Activated T-cell treated with anti-CD3 and anti-CD28 coated beads, Interleukin-2, amount 50 U/mL, for 1 hour (primary cell): ENCODE measurements around the gene KLHL25.

Source experiments
- DNase-seq: peaks from one replicate; pipeline ENCODE4 v3.0.0-alpha.2; 2020

KLHL25 gene

GRCh38 chr15:85746641-85747040 is 48.1 kb downstream of the KLHL25 start:
- DNase-seq: no peak

DNA sequence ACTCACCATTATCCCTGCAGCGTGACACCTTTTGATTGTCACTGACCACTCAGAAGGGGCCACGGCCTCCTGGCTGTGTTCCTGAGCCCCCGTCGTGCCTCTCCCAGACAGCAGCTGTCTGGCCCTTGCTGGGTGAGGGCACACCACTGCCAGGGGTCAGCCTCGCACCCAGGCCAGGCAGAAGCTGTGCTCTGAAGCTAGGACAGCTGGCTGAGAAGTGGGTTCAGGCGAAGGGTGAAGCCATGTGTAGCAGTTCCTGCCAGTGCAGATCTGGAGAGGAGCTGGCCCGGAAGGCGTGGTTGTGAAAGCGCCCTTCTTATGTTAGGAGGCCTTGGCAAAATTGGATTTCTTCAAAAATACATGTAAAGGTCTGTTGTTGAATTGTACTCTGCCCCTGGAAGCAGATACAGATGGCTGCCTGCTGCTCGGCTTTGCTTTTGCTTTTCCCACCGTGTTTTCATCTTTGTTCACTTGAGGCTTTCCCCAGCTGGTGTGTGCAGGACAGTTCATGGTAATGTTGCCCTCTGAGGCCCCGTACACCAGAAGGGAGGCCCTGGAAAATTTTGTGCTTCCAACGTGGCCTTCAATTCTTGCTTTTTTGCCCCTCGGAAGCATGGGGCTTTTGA is 49.1 kb downstream of the KLHL25 start:
- DNase-seq: peak; percentile 17

GRCh38 chr15:85745023-85745422 is 49.7 kb downstream of the KLHL25 start:
- no peak for DNase-seq

- no peak for DNase-seq
Measured at GRCh38 chr15:85744579-85744978, 50.1 kb downstream of the KLHL25 start.

- DNase-seq: no peak
Measured at GRCh38 chr15:85743392-85744055, 51.2 kb downstream of the KLHL25 start.

DNA sequence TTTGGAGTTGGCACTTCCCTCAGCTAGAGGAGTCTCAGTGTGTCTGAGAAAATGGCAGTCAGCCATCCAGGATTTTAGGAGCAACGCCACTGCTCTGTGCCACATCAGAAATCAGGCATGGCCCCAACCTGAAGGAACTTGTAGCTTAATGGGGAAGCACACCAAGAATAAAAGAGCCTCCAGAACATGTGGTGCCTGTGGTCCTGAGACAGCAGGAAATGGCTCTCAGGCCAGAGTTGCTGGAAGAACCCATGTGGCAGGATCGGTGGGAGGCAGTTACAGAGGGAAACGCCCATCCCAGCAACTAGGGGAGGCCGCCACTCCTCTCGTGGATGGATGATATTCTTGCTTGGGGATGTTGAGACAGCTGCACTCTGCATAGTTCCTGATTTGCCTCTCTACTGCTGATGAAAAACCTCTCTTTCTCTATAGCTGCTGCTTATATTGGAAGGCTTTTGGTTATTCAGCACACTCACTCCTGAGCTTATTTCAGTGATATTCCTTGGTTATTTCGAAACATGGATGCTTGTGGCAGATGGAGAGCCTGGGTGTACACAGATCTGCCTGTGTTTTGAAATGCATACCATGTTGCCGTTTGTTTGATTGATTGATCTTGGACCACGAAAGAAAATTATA is 52.4 kb downstream of the KLHL25 start:
- DNase-seq: no peak

DNA sequence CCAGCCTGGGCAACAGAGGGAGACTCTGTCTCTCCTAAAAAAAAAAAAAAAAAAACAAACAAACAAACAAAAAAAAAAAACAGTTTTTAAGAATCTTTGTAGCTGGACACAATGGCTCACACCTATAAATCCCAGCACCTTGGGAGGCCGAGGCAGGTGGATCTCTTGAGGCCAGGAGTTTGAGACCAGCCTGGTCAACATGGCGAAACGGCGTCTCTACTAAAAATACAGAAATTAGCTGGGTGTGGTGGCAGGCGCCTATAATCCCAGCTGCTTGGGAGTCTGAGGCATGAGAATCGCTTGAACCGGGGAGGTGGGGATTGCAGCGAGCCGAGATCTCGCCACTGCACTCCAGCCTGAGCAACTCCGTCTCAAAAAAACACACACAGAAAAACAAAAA is 53.1 kb downstream of the KLHL25 start:
- no peak for DNase-seq

GRCh38 chr15:85741021-85741421 is 53.7 kb downstream of the KLHL25 start:
- DNase-seq: no peak

- DNase-seq: no peak
Measured at GRCh38 chr15:85737061-85737460, 57.7 kb downstream of the KLHL25 start.

DNA sequence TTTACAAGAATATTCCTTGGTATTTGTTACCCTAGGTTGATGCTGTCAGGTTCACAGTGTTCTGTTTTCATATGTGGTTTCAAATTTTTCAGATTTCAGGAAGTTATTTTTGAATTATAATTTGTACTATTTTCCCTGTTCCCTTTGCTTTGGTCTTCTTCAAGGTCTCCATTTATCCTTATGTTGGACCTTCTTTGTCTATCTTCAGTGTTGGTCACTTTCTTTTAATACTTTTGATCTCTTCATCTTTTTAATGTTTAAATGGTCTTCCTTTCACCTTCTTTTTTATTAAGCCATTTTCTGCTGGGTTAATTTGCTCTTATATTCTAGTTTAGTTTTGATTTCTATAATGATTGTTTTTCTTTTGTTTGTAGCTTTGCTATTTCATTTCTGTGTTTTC is 61.3 kb downstream of the KLHL25 start:
- DNase-seq: no peak

- no peak for DNase-seq
Measured at GRCh38 chr15:85730001-85730820, 64.5 kb downstream of the KLHL25 start.

DNA sequence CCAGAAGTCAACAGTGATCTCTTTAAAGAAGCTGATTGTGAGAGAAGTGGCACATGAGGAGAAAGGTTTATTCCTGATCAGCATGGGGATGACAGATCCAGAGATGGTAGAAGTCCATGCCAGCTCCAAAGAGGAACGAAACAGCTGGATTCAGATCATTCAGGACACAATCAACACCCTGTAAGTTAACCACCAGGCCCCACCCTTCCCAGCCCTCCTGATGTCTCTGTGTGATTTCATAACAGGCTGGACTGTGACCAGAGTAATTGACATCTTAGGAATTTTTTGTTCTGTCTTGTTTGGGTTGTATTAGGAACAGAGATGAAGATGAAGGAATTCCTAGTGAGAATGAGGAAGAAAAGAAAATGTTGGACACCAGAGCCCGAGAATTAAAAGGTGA is 67.7 kb downstream of the KLHL25 start:
- DNase-seq: no peak

DNA sequence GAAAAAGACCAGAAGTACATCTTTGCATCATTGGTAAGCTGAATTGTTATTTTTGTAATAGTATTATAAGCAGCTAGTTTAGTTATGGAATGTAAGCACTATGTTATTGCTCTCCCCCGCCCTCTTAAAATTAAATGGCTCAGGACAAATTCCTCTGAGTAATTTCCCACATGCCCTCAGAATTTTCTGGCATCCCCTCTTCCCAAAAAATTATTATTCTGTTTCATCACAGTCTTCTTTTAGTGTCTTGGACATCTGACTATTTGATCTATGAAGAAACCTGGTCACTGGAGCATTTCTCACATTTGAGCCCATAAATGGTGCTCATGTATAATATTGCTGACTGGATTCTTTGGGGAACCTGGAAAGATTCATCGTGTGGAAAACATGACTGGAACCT is 68.3 kb downstream of the KLHL25 start:
- DNase-seq: no peak

DNA sequence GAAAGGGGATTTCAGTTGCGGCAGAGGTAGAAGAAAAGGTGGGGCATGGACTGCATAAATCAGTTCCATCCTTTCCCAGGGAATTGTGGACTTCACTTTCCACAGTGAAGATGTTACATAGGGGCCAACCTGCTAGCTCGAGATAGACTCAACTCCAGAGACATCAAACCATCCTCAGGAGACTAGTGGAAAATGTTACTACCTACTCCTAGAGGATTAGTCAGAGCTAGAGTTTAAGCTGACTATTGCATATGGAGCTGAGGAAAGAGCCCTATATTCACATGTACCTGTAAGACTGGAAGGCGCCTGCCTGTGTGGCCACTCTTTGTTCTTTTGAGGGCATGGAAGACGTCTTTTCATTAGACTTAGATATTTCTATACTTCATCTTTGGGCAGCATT is 69.2 kb downstream of the KLHL25 start:
- no peak for DNase-seq

GRCh38 chr15:85725019-85725418 is 69.7 kb downstream of the KLHL25 start:
- no peak for DNase-seq

- no peak for DNase-seq
Measured at GRCh38 chr15:85723960-85724945, 70.5 kb downstream of the KLHL25 start.

GRCh38 chr15:85722374-85723152 is 72.2 kb downstream of the KLHL25 start:
- no peak for DNase-seq

DNA sequence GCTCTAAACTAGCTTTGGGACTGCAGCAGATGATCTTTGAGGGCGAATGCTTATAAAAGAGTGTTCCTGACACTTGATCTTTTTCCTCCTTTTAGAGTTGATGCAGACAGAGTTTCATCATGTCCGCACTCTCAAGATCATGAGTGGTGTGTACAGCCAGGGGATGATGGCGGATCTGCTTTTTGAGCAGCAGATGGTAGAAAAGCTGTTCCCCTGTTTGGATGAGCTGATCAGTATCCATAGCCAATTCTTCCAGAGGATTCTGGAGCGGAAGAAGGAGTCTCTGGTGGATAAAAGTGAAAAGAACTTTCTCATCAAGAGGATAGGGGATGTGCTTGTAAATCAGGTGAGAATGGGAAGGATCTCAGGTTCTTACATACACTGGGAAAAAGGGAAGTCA is 75.7 kb downstream of the KLHL25 start:
- no peak for DNase-seq

DNA sequence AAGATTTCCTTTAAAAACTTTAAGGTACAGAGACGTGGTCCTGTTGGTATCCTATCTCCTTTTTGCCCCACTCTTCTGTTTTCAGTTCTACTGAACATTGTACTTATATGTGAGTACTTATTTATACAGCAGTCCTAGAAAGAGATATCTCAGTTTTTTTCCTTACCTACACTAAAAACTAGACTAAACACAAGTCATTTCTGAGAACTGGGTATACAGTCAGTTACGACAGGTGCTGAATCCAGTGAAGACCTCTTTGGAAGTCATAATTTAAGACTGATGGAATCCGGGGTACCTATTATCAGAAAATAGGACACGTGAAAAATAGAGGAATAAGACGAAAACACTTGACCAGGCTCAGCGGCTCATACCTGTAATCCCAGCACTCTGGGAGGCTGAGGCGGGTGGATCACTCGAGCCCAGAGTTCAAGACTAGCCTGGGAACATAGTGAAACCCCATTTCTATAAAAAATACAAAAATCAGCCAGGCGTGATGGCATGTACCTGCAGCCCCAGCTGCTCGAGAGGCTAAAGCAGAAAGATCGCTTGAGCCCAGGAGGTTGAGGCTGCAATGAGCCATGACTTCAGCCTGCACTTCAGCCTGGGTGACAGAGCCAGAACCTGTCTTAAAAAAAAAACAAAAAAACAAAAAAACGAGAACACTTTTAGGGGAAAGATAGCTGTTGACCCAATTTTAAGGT is 76.3 kb downstream of the KLHL25 start:
- DNase-seq: no peak

DNA sequence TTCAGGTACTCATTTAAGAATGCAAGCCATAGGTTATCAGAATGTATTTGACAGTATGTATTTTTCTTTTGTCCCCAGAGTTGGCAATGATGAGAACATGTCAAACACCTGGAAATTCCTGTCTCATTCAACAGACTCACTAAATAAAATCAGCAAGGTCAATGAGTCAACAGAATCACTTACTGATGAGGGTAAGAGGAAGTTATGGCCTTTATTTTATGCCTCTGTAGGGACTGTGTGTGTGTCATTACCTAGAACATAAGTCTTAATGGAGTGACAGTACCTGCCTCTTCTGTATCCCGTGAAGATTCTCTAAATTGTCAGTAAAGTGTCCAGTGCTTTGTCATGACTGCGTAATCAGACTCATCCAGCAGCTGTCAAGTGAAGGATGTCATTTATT is 77.5 kb downstream of the KLHL25 start:
- no peak for DNase-seq

GRCh38 chr15:85716261-85716660 is 78.5 kb downstream of the KLHL25 start:
- no peak for DNase-seq
